Limb (tissue), 2 donors: Measurements from ENCODE around the gene TEDC1.
A peak's percentile ranks its signal among the peaks of the same experiment; 100 is the strongest.

Source experiments
- DNase-seq, 2 donors: peaks; one replicate each; pipeline ENCODE4 v3.0.0-alpha.2; 2016; ENCODE audit errors: extremely low spot score in 2 of 2

The TEDC1 gene

GRCh38 chr14:105484069-105484996, 6.7 kb upstream of the TEDC1 start:
- peak in 1 of 2 donors; percentile 43 for DNase-seq

GRCh38 chr14:105484997-105485393, 6.1 kb upstream of the TEDC1 start:
- DNase-seq = peak in 1 of 2 donors; percentile 47

- peak in 1 of 2 donors; percentile 64 for DNase-seq
These were observed 5.3 kb upstream of the TEDC1 start for GRCh38 chr14:105485739-105486162.

GRCh38 chr14:105486163-105486973, 4.7 kb upstream of the TEDC1 start, which contains the start of gene CRIP1:
Gene CRIP1, plus strand, starts transcription at chr14:105486886. Its CDS starts 374 bp downstream, at chr14:105487260.
- peak in 1 of 2 donors; percentile 72 for DNase-seq

- DNase-seq = no peak
These were observed 4.0 kb upstream of the TEDC1 start for GRCh38 chr14:105486974-105487448.

GRCh38 chr14:105487449-105487985, 3.5 kb upstream of the TEDC1 start:
- DNase-seq = peak in 1 of 2 donors; percentile 63

GRCh38 chr14:105487986-105488777, 2.9 kb upstream of the TEDC1 start:
- peak in 1 of 2 donors; percentile 57 for DNase-seq

- no peak for DNase-seq
These were observed 2.1 kb upstream of the TEDC1 start for GRCh38 chr14:105488781-105489541.

GRCh38 chr14:105489542-105490266, 1.3 kb upstream of the TEDC1 start:
- peak; percentile 88 to 91 for DNase-seq

- no peak for DNase-seq
These were observed 827 bp upstream of the TEDC1 start for GRCh38 chr14:105490267-105490571.

- peak in 1 of 2 donors; percentile 84 for DNase-seq
These were observed 424 bp downstream of the TEDC1 start for GRCh38 chr14:105491366-105491973.

- DNase-seq = peak in 1 of 2 donors; percentile 48
These were observed 1.3 kb downstream of the TEDC1 start for GRCh38 chr14:105492031-105492970.

- no peak for DNase-seq
These were observed 2.2 kb downstream of the TEDC1 start for GRCh38 chr14:105492971-105493871.

GRCh38 chr14:105493921-105494605, 3.0 kb downstream of the TEDC1 start:
- DNase-seq = no peak

GRCh38 chr14:105494606-105494929, 3.5 kb downstream of the TEDC1 start:
- no peak for DNase-seq
